Hepatocyte (in vitro differentiated cells): ENCODE data around the gene CORO2B.

ENCODE experiments used
- CTCF ChIP-seq: fragments of 200-600 bp; sonication (generic); IDR thresholded peaks from 2 replicates; pipeline ENCODE4 v1.5.1; 2016; ENCODE audit warnings: antibody characterized with exemption, mild to moderate bottlenecking; ENCODE audit not compliant: poor library complexity
- EZH2 ChIP-seq: fragments of 200-600 bp; sonication (generic); IDR thresholded peaks from 2 replicates; pipeline ENCODE4 v1.6.1; 2016; ENCODE audit warnings: antibody characterized with exemption, mild to moderate bottlenecking, borderline replicate concordance

- TF ChIP-seq CTCF (no peak), EZH2 (no peak)
Observed at GRCh38 chr15:68543165-68544008, 35.4 kb upstream of the CORO2B start.
